H4 (cell line): ENCODE results near the gene AMER2. TPM values are rescaled to one million over a fixed set of nuclear protein-coding genes. Genes with fewer than 3 reads are reported as not detected.

Source experiments
- total RNA-seq: library from RNA; depleted of rRNA; stranded (reverse); fragments of >200 nt; shearing (Covaris generic); gene quantifications from 2 replicates; pipeline ENCODE4 v1.2.3, GENCODE V29; 2014; rRNA removed

AMER2 gene
- total RNA-seq, 1 experiment from 2014 or later = not detected

Other genes starting within 250 kb of the AMER2 start
- gene PABPC3, start 76.2 kb downstream of the AMER2 start, total RNA-seq = 0.04 and 0.06 TPM in 2 replicates
- gene MTMR6, start 115.2 kb upstream of the AMER2 start, total RNA-seq = 13.8 and 15.0 TPM in 2 replicates
- 32.7 and 35.2 TPM in 2 replicates for gene NUP58, start 129.3 kb upstream of the AMER2 start, total RNA-seq
- 1.1 and 1.6 TPM in 2 replicates for gene ATP8A2, start 199.7 kb upstream of the AMER2 start, total RNA-seq